Gastrocnemius medialis (tissue), 4 donors: ENCODE measurements around the gene RASSF1. TPM values are rescaled to one million over a fixed set of nuclear protein-coding genes. Genes with fewer than 3 reads are reported as not detected.

ENCODE experiments used
- ATAC-seq, 2 donors: fragments of 150-250 bp; one replicate each; pipeline ENCODE4 v1.9.1; 2016
- DNase-seq, 2 donors: peaks; one replicate each; pipeline ENCODE4 v3.0.0-alpha.2; 2019
- H3K27ac ChIP-seq, 4 donors: fragments of 200-600 bp; sonication (generic); 1 replicate in 1 of 4; 2 replicates in 3 of 4; pipeline ENCODE4 v1.5.1; 2016 to 2018; ENCODE audit warnings: mild to moderate bottlenecking in 2 of 4, moderate library complexity in 1 of 4
- H3K27me3 ChIP-seq, 3 donors: fragments of 200-600 bp; sonication (generic) in 2 of 3; 1 replicate in 1 of 3; 2 replicates in 2 of 3; pipeline versions ENCODE4 v1.5.1 to v1.6.0; 2016 to 2019; ENCODE audit warnings: mild to moderate bottlenecking in 1 of 3, moderate library complexity in 1 of 3
- H3K36me3 ChIP-seq, 2 donors: fragments of 200-600 bp; sonication (generic) in 1 of 2; one replicate each; pipeline ENCODE4 v1.5.1; 2017 to 2018
- H3K4me1 ChIP-seq, 2 donors: fragments of 200-600 bp; sonication (generic) in 1 of 2; one replicate each; pipeline ENCODE4 v1.5.1; 2016 to 2017; ENCODE audit warnings: mild to moderate bottlenecking in 2 of 2
- H3K4me3 ChIP-seq, 4 donors: fragments of 200-600 bp; sonication (generic) in 3 of 4; 1 replicate in 1 of 4; 2 replicates in 3 of 4; pipeline ENCODE4 v1.5.1; 2016 to 2019; ENCODE audit warnings: mild to moderate bottlenecking in 2 of 4
- H3K9me3 ChIP-seq, 3 donors: fragments of 200-600 bp; sonication (generic) in 2 of 3; 1 replicate in 1 of 3; 2 replicates in 2 of 3; pipeline ENCODE4 v1.5.1; 2016 to 2019
- CTCF ChIP-seq, 5 experiments: fragments of 450-650 bp in 3 of 5; fragments of 200-600 bp in 2 of 5; sonication (generic) in 2 of 5; IDR thresholded peaks in 4 of 5; conservative IDR thresholded peaks in 1 of 5; 1 replicate in 4 of 5; 2 replicates in 1 of 5; pipeline ENCODE4 v1.5.1; 2016 to 2019; ENCODE audit warnings: antibody characterized with exemption in 5 of 5, mild to moderate bottlenecking in 3 of 5, moderate library complexity in 3 of 5
- POLR2A ChIP-seq, 2 donors: fragments of 450-650 bp; IDR thresholded peaks; one replicate each; pipeline ENCODE4 v1.6.1; 2017; ENCODE audit warnings: antibody characterized with exemption in 2 of 2, mild to moderate bottlenecking in 2 of 2, moderate library complexity in 2 of 2
- in situ Hi-C, 4 donors: fragments of 200-750 bp; cut with MboI; loops; one replicate each; pipeline versions ENCODE4 v1.15.0 to v1.8.0; 2017; ENCODE audit warnings: low sequenced_read_pairs in 4 of 4
- intact Hi-C: fragments of 100-400 bp; cut with DNase I; formaldehyde crosslinking; loops from one replicate; pipeline ENCODE4 v1.15.1; 2023; ENCODE audit warnings: low total_unique reads
- total RNA-seq, 4 donors: library from RNA; depleted of rRNA; stranded (reverse); fragments of >200 nt; gene quantifications; one replicate each; pipeline versions ENCODE4 v1.1.0 to v1.2.3, GENCODE V29; 2016

Gene RASSF1
- total RNA-seq, 4 donors from 2014 or later, result 13.3 to 22.5 (median 18.0) TPM

DNA sequence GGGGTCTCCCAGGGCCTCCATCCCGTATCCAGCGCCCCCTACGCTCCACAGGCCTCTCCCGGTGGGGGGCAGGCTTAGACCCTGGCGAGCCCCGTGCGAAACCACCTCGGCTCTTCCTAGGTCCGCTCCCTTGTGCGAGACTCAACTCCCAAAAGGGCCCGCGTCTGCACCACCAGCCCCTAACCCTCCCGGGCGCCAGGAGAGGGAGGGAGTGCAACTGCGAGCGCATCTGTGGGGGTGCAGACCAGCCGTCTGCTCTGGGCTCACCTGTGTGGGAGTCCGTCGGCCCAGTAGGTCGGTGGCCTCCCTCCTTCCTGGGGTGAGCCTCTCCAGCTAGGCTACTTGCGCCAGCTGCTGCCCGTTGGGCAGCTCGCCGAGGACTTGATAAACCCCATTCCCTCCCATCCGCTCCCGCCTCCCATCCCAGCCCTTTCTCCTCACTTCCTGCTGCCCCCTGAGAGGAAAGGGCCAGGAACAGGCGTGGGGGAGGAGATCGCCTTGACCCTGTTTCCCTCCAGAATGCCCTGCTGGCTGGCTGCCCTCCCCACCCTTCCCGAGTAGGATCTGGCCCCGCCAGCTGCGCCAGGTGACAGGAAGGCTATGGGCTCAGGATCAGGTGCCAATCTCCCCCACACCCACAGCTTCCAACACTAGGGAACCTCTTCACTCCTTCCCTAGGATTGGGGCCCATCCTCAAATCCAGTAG lies 18.1 kb downstream of the RASSF1 start, which contains the start of gene HYAL2:
Gene HYAL2, minus strand, starts transcription at position 360 of the 706 bp plus-strand sequence. CDS start 2,256 bp downstream, outside the sequence.
- intact Hi-C loops, result no loop called here
- no peak for DNase-seq
- no peaks in the 10 kb centered on the region for H3K27me3 ChIP-seq

GRCh38 chr3:50322115-50322385 lies 18.6 kb downstream of the RASSF1 start:
- H3K36me3 ChIP-seq, result peaks cover 0 to 33% of the 10 kb centered on the region in 2 donors
- peaks cover 56 to 57% of the 10 kb centered on the region in 2 donors for H3K4me1 ChIP-seq
- intact Hi-C loops, result no loop called here
- H3K27ac ChIP-seq, result peak overlapping the region; percentile 93 to 96 (median 95)
- H3K27me3 ChIP-seq, result no peaks in the 10 kb centered on the region
- peak overlapping the region; percentile 72 to 85 (median 79) for H3K4me3 ChIP-seq
- no peak for DNase-seq
- TF ChIP-seq POLR2A (IDR thresholded peaks at IDR 0.05), result no peak
- TF ChIP-seq CTCF (IDR thresholded peaks at IDR 0.05 in 4 of 5, conservative IDR thresholded peaks at IDR 0.05 in 1 of 5), result no peak
- ATAC-seq, result no peak
- H3K9me3 ChIP-seq, result no peaks in the 10 kb centered on the region
- in situ Hi-C loops, result no loop called here

More for the DNA sequence above, 18.1 kb downstream of the RASSF1 start, which contains the start of gene HYAL2:
- peak in 1 of 2 donors; percentile 27 for TF ChIP-seq POLR2A (IDR thresholded peaks at IDR 0.05)
- no peak for TF ChIP-seq CTCF (IDR thresholded peaks at IDR 0.05 in 4 of 5, conservative IDR thresholded peaks at IDR 0.05 in 1 of 5)
- Histone ChIP-seq H3K9me3 (no peaks in the 10 kb centered on the region), H3K4me1 (peaks cover 56 to 57% of the 10 kb centered on the region in 2 donors), H3K36me3 (peaks cover 0 to 33% of the 10 kb centered on the region in 2 donors), H3K4me3 (peak within 1 kb of the TSS; percentile 72 to 85 (median 79)), H3K27ac (peak within 1 kb of the TSS; percentile 93 to 96 (median 95))
- in situ Hi-C loops, result no loop called here
- no peak for ATAC-seq

DNA sequence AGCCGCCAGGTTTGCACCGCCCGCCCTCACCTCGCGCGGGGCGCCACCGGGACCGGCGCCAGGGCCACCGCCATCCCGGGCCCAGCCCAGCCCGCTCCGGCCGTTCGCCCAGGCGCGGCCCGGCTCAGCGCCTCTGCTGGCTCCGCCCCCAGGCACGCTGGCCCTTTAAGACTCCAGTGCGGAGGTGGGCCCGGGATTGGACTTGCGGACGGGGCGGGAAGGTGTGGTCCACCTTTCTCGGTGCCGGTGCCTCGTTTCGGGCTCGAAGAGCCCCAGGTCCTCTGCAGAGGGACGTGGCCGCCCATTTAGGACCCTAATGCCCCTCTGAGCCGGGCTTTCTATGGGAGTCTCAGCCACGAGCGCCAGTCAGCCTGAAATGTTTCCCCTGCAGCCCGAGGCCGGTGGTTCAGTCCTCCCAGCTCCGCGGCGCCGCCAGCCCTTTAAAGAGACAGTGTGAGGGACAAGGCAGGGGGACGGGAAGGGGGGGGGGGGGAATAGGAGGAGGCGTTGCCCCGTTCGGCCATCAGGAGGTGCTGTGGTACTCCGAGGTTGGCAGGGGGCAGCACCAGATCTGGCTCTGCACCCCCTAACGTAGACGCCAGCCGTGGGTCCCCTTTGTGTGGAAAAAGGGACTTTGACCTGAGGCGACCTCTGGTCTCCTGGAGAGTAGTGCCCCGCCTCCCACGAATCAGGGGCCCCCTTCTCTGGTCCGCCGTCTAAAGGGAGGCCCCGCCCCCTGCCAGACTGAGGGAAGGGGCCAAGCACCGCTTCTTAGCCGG lies 19.1 kb downstream of the RASSF1 start:
- peak; percentile 44 to 71 (median 59) for TF ChIP-seq CTCF (IDR thresholded peaks at IDR 0.05 in 4 of 5, conservative IDR thresholded peaks at IDR 0.05 in 1 of 5)
- TF ChIP-seq POLR2A (IDR thresholded peaks at IDR 0.05), result peak in 1 of 2 donors; percentile 75
- peaks cover 54 to 56% of the 10 kb centered on the region in 2 donors for H3K4me1 ChIP-seq
- no peaks in the 10 kb centered on the region for H3K27me3 ChIP-seq
- H3K4me3 ChIP-seq, result peak overlapping the region; percentile 72 to 85 (median 79)
- H3K27ac ChIP-seq, result peak overlapping the region; percentile 93 to 96 (median 95)
- no peaks in the 10 kb centered on the region for H3K9me3 ChIP-seq
- DNase-seq (peak; percentile 82 to 88), ATAC-seq (peak; percentile 88)
- intact Hi-C loops, result loop anchor here (1.0 to 2.0 kb wide), 2 partner anchors 16 to 21 kb away; no protein-coding TSS in a partner anchor
- peaks cover 0 to 32% of the 10 kb centered on the region in 2 donors for H3K36me3 ChIP-seq
- in situ Hi-C loops, result no loop called here

GRCh38 chr3:50320853-50321335 lies 19.7 kb downstream of the RASSF1 start:
- intact Hi-C loops (loop anchor here (1.0 to 2.0 kb wide), 2 partner anchors 16 to 20 kb away; no protein-coding TSS in a partner anchor), in situ Hi-C loops (no loop called here)
- H3K27me3 ChIP-seq, result no peaks in the 10 kb centered on the region
- H3K36me3 ChIP-seq, result peaks cover 0 to 29% of the 10 kb centered on the region in 2 donors
- peaks cover 53 to 55% of the 10 kb centered on the region in 2 donors for H3K4me1 ChIP-seq
- H3K4me3 ChIP-seq, result peak overlapping the region; percentile 72 to 85 (median 79)
- DNase-seq (peak; percentile 66 to 71), ATAC-seq (peak; percentile 69 to 76)
- TF ChIP-seq POLR2A (IDR thresholded peaks at IDR 0.05), result peak in 1 of 2 donors; percentile 75
- no peak for TF ChIP-seq CTCF (IDR thresholded peaks at IDR 0.05 in 4 of 5, conservative IDR thresholded peaks at IDR 0.05 in 1 of 5)
- H3K9me3 ChIP-seq, result no peaks in the 10 kb centered on the region
- H3K27ac ChIP-seq, result peak overlapping the region; percentile 93 to 96 (median 95)
